ENCODE results near the gene TCF4. TPM values are rescaled to one million over a fixed set of nuclear protein-coding genes. Genes with fewer than 3 reads are reported as not detected.

Gene TCF4
- total RNA-seq, 6 donors from 2014 or later = 70.6 to 115 (median 92.4) TPM

- DNase-seq (no peak), ATAC-seq (ENCODE audit: low FRiP score in 2 of 2) (no peak)
- Histone ChIP-seq H3K4me3 (no peak overlapping the region), H3K36me3 (no peaks in the 10 kb centered on the region), H3K27ac (no peak overlapping the region), H3K27me3 (no peaks in the 10 kb centered on the region), H3K9me3 (no peaks in the 10 kb centered on the region), H3K4me1 (peaks cover 0 to 6% (median 0%) of the 10 kb centered on the region in 4 donors)
- TF ChIP-seq POLR2A (IDR thresholded peaks at IDR 0.05) (no peak), CTCF (IDR thresholded peaks at IDR 0.05) (no peak), EP300 (IDR thresholded peaks at IDR 0.05) (no peak), POLR2AphosphoS5 (IDR thresholded peaks at IDR 0.05) (no peak)
Observed at GRCh38 chr18:55440988-55441387, 147.0 kb downstream of the TCF4 start.

GRCh38 chr18:55439056-55439455 lies 148.9 kb downstream of the TCF4 start:
- Histone ChIP-seq H3K27me3 (no peaks in the 10 kb centered on the region), H3K4me3 (no peak overlapping the region), H3K27ac (no peak overlapping the region), H3K4me1 (peaks cover 0 to 5% (median 0%) of the 10 kb centered on the region in 4 donors), H3K36me3 (no peaks in the 10 kb centered on the region), H3K9me3 (no peaks in the 10 kb centered on the region)
- WGBS, 2 donors = 81 to 96% methylated on average over 3 of the region's 3 CpGs
- TF ChIP-seq POLR2A (IDR thresholded peaks at IDR 0.05) = no peak
- no peak for TF ChIP-seq POLR2AphosphoS5 (IDR thresholded peaks at IDR 0.05)
- TF ChIP-seq CTCF (IDR thresholded peaks at IDR 0.05) = no peak
- TF ChIP-seq EP300 (IDR thresholded peaks at IDR 0.05) = no peak
- no peak for ATAC-seq (ENCODE audit: low FRiP score in 2 of 2)
- no peak for DNase-seq

GRCh38 chr18:55435592-55435991 lies 152.4 kb downstream of the TCF4 start:
- H3K4me1 ChIP-seq = no peaks in the 10 kb centered on the region
- WGBS, 2 donors = 88 to 100% methylated on average over 1 of the region's 1 CpG
- TF ChIP-seq EP300 (IDR thresholded peaks at IDR 0.05) (no peak), POLR2AphosphoS5 (IDR thresholded peaks at IDR 0.05) (no peak), POLR2A (IDR thresholded peaks at IDR 0.05) (no peak), CTCF (IDR thresholded peaks at IDR 0.05) (no peak)

GRCh38 chr18:55433648-55434047 lies 154.3 kb downstream of the TCF4 start:
- Histone ChIP-seq H3K27ac (no peak overlapping the region), H3K36me3 (no peaks in the 10 kb centered on the region), H3K4me1 (peaks cover 0 to 3% (median 0%) of the 10 kb centered on the region in 4 donors), H3K4me3 (no peak overlapping the region), H3K27me3 (no peaks in the 10 kb centered on the region), H3K9me3 (no peaks in the 10 kb centered on the region)
- 83 to 84% methylated on average over 5 of the region's 5 CpGs for WGBS, 2 donors
- TF ChIP-seq CTCF (IDR thresholded peaks at IDR 0.05) = no peak
- TF ChIP-seq POLR2A (IDR thresholded peaks at IDR 0.05) = no peak
- TF ChIP-seq POLR2AphosphoS5 (IDR thresholded peaks at IDR 0.05) = no peak
- no peak for TF ChIP-seq EP300 (IDR thresholded peaks at IDR 0.05)
- no peak for ATAC-seq (ENCODE audit: low FRiP score in 2 of 2)
- DNase-seq = no peak

More at GRCh38 chr18:55435592-55435991, 152.4 kb downstream of the TCF4 start:
- H3K4me3 ChIP-seq = no peak overlapping the region
- H3K27ac ChIP-seq = no peak overlapping the region
- DNase-seq = no peak
- no peak for ATAC-seq (ENCODE audit: low FRiP score in 2 of 2)
- no peaks in the 10 kb centered on the region for H3K27me3 ChIP-seq
- no peaks in the 10 kb centered on the region for H3K9me3 ChIP-seq
- no peaks in the 10 kb centered on the region for H3K36me3 ChIP-seq

- no peak for ATAC-seq (ENCODE audit: low FRiP score in 2 of 2)
- peaks cover 0 to 3% (median 0%) of the 10 kb centered on the region in 4 donors for H3K4me1 ChIP-seq
- no peaks in the 10 kb centered on the region for H3K9me3 ChIP-seq
- no peaks in the 10 kb centered on the region for H3K27me3 ChIP-seq
- 53 to 71% methylated on average over 2 of the region's 2 CpGs for WGBS, 2 donors
- H3K36me3 ChIP-seq = no peaks in the 10 kb centered on the region
- no peak for DNase-seq
- TF ChIP-seq CTCF (IDR thresholded peaks at IDR 0.05) = no peak
- no peak for TF ChIP-seq EP300 (IDR thresholded peaks at IDR 0.05)
- TF ChIP-seq POLR2A (IDR thresholded peaks at IDR 0.05) = no peak
- no peak for TF ChIP-seq POLR2AphosphoS5 (IDR thresholded peaks at IDR 0.05)
- no peak overlapping the region for H3K27ac ChIP-seq
- H3K4me3 ChIP-seq = no peak overlapping the region
Observed at GRCh38 chr18:55433140-55433539, 154.9 kb downstream of the TCF4 start.

Measured in upper lobe of left lung (tissue), 6 donors.